CD4-positive, alpha-beta T cell (primary cell): ENCODE results near the gene SULF2. TPM values are rescaled to one million over a fixed set of nuclear protein-coding genes. Genes with fewer than 3 reads are reported as not detected.
A peak's percentile ranks its signal among the peaks of the same experiment; 100 is the strongest.

Experiments
- ATAC-seq: fragments of 200-7000 bp; cut with Tn5 transposase; one replicate; pipeline ENCODE4 v1.10.0; 2022; ENCODE audit warnings: mild to moderate bottlenecking; ENCODE audit not compliant: poor library complexity
- CTCF ChIA-PET: fragments of 350-600 bp; sonication (Branson Sonifier 250); formaldehyde crosslinking; loops from one replicate; lab custom pipeline; 2021; ENCODE audit warnings: antibody characterized with exemption, inconsistent platforms; lab: Charles Lee
- POLR2A ChIA-PET: fragments of 350-600 bp; sonication (Branson Sonifier 250); formaldehyde crosslinking; loops from one replicate; lab custom pipeline; 2021; ENCODE audit warnings: antibody characterized with exemption, inconsistent platforms; lab: Charles Lee
- DNase-seq, 14 experiments: peaks; one replicate each; pipeline ENCODE4 v3.0.0-alpha.2; 2013 to 2020; ENCODE audit warnings: mixed read lengths in 2 of 14
- H3K27ac ChIP-seq, 2 donors: one replicate each; pipeline versions ENCODE4 v1.5.1 to v1.7.0; 2013; ENCODE audit warnings: low read length in 2 of 2, low read depth in 1 of 2, mild to moderate bottlenecking in 1 of 2
- H3K27me3 ChIP-seq, 2 experiments: 1 replicate in 1 of 2; 2 replicates in 1 of 2; pipeline versions ENCODE4 v1.6.1 to v1.7.0; 2013; ENCODE audit warnings: low read length in 2 of 2, control low read depth in 1 of 2, mild to moderate bottlenecking in 1 of 2, moderate library complexity in 1 of 2; ENCODE audit not compliant: insufficient read depth in 2 of 2, control insufficient read depth in 1 of 2
- H3K36me3 ChIP-seq: one replicate; pipeline ENCODE4 v1.6.1; 2013; ENCODE audit warnings: low read length, control low read depth; ENCODE audit not compliant: insufficient read depth
- H3K4me1 ChIP-seq: one replicate; pipeline ENCODE4 v1.6.1; 2013; ENCODE audit warnings: low read length, control low read depth; ENCODE audit not compliant: insufficient read depth
- H3K4me3 ChIP-seq: one replicate; pipeline ENCODE4 v1.5.1; 2013; ENCODE audit warnings: mild to moderate bottlenecking, low read length, moderate library complexity
- H3K9me3 ChIP-seq, 2 experiments: 1 replicate in 1 of 2; 2 replicates in 1 of 2; pipeline versions ENCODE4 v1.6.1 to v1.7.0; 2013; ENCODE audit warnings: low read length in 2 of 2, mild to moderate bottlenecking in 2 of 2, control low read depth in 1 of 2, moderate library complexity in 1 of 2; ENCODE audit not compliant: control insufficient read depth in 1 of 2, insufficient read depth in 1 of 2
- H3K27ac Mint-ChIP-seq: one replicate; pipeline ENCODE4 v1.8.0; 2020; ENCODE audit warnings: mixed read lengths
- H3K27me3 Mint-ChIP-seq: one replicate; pipeline ENCODE4 v1.8.0; 2021; ENCODE audit warnings: mixed read lengths
- H3K36me3 Mint-ChIP-seq: one replicate; pipeline ENCODE4 v1.8.0; 2021; ENCODE audit warnings: low read depth, mixed read lengths
- H3K4me1 Mint-ChIP-seq: one replicate; pipeline ENCODE4 v1.8.0; 2021; ENCODE audit warnings: low read depth, mixed read lengths
- H3K4me3 Mint-ChIP-seq: one replicate; pipeline ENCODE4 v1.8.0; 2020; ENCODE audit warnings: mild to moderate bottlenecking, mixed read lengths
- H3K9me3 Mint-ChIP-seq: one replicate; pipeline ENCODE4 v1.8.0; 2020; ENCODE audit warnings: mixed read lengths
- CTCF ChIP-seq: fragments of 200-600 bp; IDR thresholded peaks from one replicate; pipeline ENCODE4 v1.8.0; 2022; ENCODE audit warnings: antibody characterized with exemption, mild to moderate bottlenecking
- intact Hi-C, 2 experiments: fragments of 100-400 bp; cut with DNase I in 1 of 2; cut with micrococcal nuclease in 1 of 2; formaldehyde crosslinking; loops; one replicate each; pipeline versions ENCODE4 v1.15.1 to v1.9.0; 2023 to 2025; cut with DNase I, micrococcal nuclease
- total RNA-seq, 174 experiments: library from RNA in 2 of 174; stranded (reverse) in 2 of 174; gene quantifications; one replicate each; pipeline ENCODE4 v1.2.3 and lab custom pipeline; 2021 to 2026

SULF2 gene
- total RNA-seq, 2 experiments from 2014 or later = 1.5 to 2.8 TPM

- TF ChIP-seq CTCF = peak; percentile 89
- Mint-ChIP-seq H3K4me1 (peaks cover 44% of the 10 kb centered on the region), H3K27me3 (no peaks in the 10 kb centered on the region), H3K4me3 (no peak overlapping the region), H3K27ac (peak overlapping the region; percentile 75), H3K9me3 (no peaks in the 10 kb centered on the region), H3K36me3 (no peaks in the 10 kb centered on the region)
- Histone ChIP-seq H3K9me3 (no peaks in the 10 kb centered on the region), H3K4me1 (peaks cover 45% of the 10 kb centered on the region), H3K4me3 (no peak overlapping the region), H3K27ac (no peak overlapping the region), H3K27me3 (no peaks in the 10 kb centered on the region), H3K36me3 (no peaks in the 10 kb centered on the region)
- POLR2A ChIA-PET = no interaction called here
- intact Hi-C loops = loop anchor here (1.0 to 5.0 kb wide), 2 partner anchors 48 to 896 kb away; no protein-coding TSS in a partner anchor
- peak; percentile 75 for ATAC-seq
- peak; percentile 65 to 92 (median 72) for DNase-seq
- CTCF ChIA-PET = interaction anchor here (0.6 to 1.6 kb wide), 5 partner anchors 8 to 896 kb away, joined by 3 to 19 read pairs (median 3); no protein-coding TSS in a partner anchor
Measured at GRCh38 chr20:47725248-47725973, 59.9 kb downstream of the SULF2 start.

- H3K4me1 ChIP-seq = peaks cover 44% of the 10 kb centered on the region
- POLR2A ChIA-PET = no interaction called here
- no peaks in the 10 kb centered on the region for H3K36me3 Mint-ChIP-seq
Measured at GRCh38 chr20:47724910-47725247, 60.4 kb downstream of the SULF2 start.

GRCh38 chr20:47724396-47724795 lies 60.9 kb downstream of the SULF2 start:
- Histone ChIP-seq H3K4me1 (peaks cover 39% of the 10 kb centered on the region), H3K9me3 (no peaks in the 10 kb centered on the region), H3K27ac (no peak overlapping the region), H3K4me3 (no peak overlapping the region), H3K36me3 (no peaks in the 10 kb centered on the region), H3K27me3 (no peaks in the 10 kb centered on the region)
- no peak for TF ChIP-seq CTCF
- Mint-ChIP-seq H3K4me3 (no peak overlapping the region), H3K27ac (no peak overlapping the region), H3K36me3 (no peaks in the 10 kb centered on the region), H3K27me3 (no peaks in the 10 kb centered on the region), H3K4me1 (peaks cover 41% of the 10 kb centered on the region), H3K9me3 (no peaks in the 10 kb centered on the region)
- ATAC-seq = no peak
- DNase-seq = no peak
- intact Hi-C loops = no loop called here
- CTCF ChIA-PET = interaction anchor here (1.3 to 1.6 kb wide), 2 partner anchors 15 to 897 kb away, joined by 5 to 19 read pairs; no protein-coding TSS in a partner anchor
- POLR2A ChIA-PET = no interaction called here

More at GRCh38 chr20:47724910-47725247, 60.4 kb downstream of the SULF2 start:
- H3K4me1 Mint-ChIP-seq = peaks cover 44% of the 10 kb centered on the region
- no peaks in the 10 kb centered on the region for H3K27me3 Mint-ChIP-seq
- no peak overlapping the region for H3K4me3 ChIP-seq
- CTCF ChIA-PET = interaction anchor here (1.3 to 1.6 kb wide), 2 partner anchors 16 to 896 kb away, joined by 5 to 19 read pairs; no protein-coding TSS in a partner anchor
- no peaks in the 10 kb centered on the region for H3K27me3 ChIP-seq
- H3K36me3 ChIP-seq = no peaks in the 10 kb centered on the region
- no peaks in the 10 kb centered on the region for H3K9me3 ChIP-seq
- peak overlapping the region; percentile 75 for H3K27ac Mint-ChIP-seq
- H3K4me3 Mint-ChIP-seq = no peak overlapping the region
- no peak for ATAC-seq
- DNase-seq = no peak
- no peaks in the 10 kb centered on the region for H3K9me3 Mint-ChIP-seq
- no peak for TF ChIP-seq CTCF
- no peak overlapping the region for H3K27ac ChIP-seq
- intact Hi-C loops = loop anchor here (1.0 to 5.0 kb wide), 2 partner anchors 48 to 896 kb away; no protein-coding TSS in a partner anchor
